ENCODE measurements around the gene TARBP2. TPM values are rescaled to one million over a fixed set of nuclear protein-coding genes. Genes with fewer than 3 reads are reported as not detected.

The TARBP2 gene
- polyA plus RNA-seq, 2 of the 4 experiments (the other 2 are of a cell fraction) = 41.5 to 49.9 TPM

GRCh38 chr12:53452159-53453077 is 48.7 kb upstream of the TARBP2 start (continued):
- TF ChIP-seq FOSB (CRISPR knock-in tag; IDR thresholded peaks at IDR 0.05) = peak; percentile 58

- DNase-seq (ENCODE audit: low read depth in 1 of 2, low spot score in 1 of 2) (no peak), FAIRE-seq (no peak), ATAC-seq (no peak)
- ChIA-PET POLR2A (interaction anchor here (0.6 to 1.7 kb wide), 5 partner anchors 11 to 129 kb away, joined by 3 to 4 read pairs (median 3); partner anchors contain the start of gene MAP3K12), CTCF (interaction anchor here (0.6 to 1.9 kb wide), 6 partner anchors 10 to 480 kb away, joined by 3 to 7 read pairs (median 4); no protein-coding TSS in a partner anchor)
- peak overlapping the region; percentile 80 for H3K4me2 ChIP-seq
- H3K27ac ChIP-seq = 0 out of 6 replicates have a peak overlapping the region, but pooled peaks of 1 of the 2 experiments have one; percentile 1
- H3K4me1 ChIP-seq = peaks cover 25% of the 10 kb centered on the region
- 44% methylated on average over 6 of the region's 6 CpGs for WGBS (ENCODE audit: missing lambda C conversion rate)
- H3K9me3 ChIP-seq = no peaks in the 10 kb centered on the region
- H3K4me3 ChIP-seq = peak overlapping the region; percentile 88
- no peak for TF ChIP-seq FOSL2 (IDR thresholded peaks at IDR 0.05)
- no peak for TF ChIP-seq FOSL2 (CRISPR knock-in tag; IDR thresholded peaks at IDR 0.05)
- 0 out of 2 replicates have a peak, but pooled peaks have one; percentile 34 for TF ChIP-seq POLR2AphosphoS2 (conservative IDR thresholded peaks at IDR 0.05; ENCODE audit: low read length)
These were observed 47.0 kb upstream of the TARBP2 start for GRCh38 chr12:53453953-53454640.

- CTCF ChIA-PET = interaction anchor here (0.9 to 1.5 kb wide), 4 partner anchors 10 to 103 kb away, joined by 3 to 7 read pairs (median 4); no protein-coding TSS in a partner anchor
- Histone ChIP-seq H3K4me2 (peak overlapping the region; percentile 80), H3K9me3 (no peaks in the 10 kb centered on the region), H3K4me3 (no peak overlapping the region; the same call in 2 of the 3 replicates), H3K4me1 (peaks cover 28% of the 10 kb centered on the region), H3K27ac (no peak overlapping the region)
- ATAC-seq (no peak), DNase-seq (ENCODE audit: low read depth in 1 of 2, low spot score in 1 of 2) (no peak), FAIRE-seq (no peak)
- no peak for TF ChIP-seq CHD4 (IDR thresholded peaks at IDR 0.05; ENCODE audit: borderline replicate concordance)
- TF ChIP-seq REST (IDR thresholded peaks at IDR 0.05) = no peak
- no peak for TF ChIP-seq KDM5A (IDR thresholded peaks at IDR 0.05)
- TF ChIP-seq HMGXB4 (CRISPR knock-in tag; IDR thresholded peaks at IDR 0.05; ENCODE audit: borderline replicate concordance) = no peak
- TF ChIP-seq NPAS2 (CRISPR knock-in tag; IDR thresholded peaks at IDR 0.05; ENCODE audit: borderline replicate concordance) = no peak
- no peak for TF ChIP-seq HES2 (IDR thresholded peaks at IDR 0.05)
- no peak for TF ChIP-seq RCOR1 (IDR thresholded peaks at IDR 0.05; ENCODE audit: low read depth, low read length)
- no peak for TF ChIP-seq ATOH8 (CRISPR knock-in tag; IDR thresholded peaks at IDR 0.05; ENCODE audit: low read depth)
- TF ChIP-seq POLR2AphosphoS2 (conservative IDR thresholded peaks at IDR 0.05; ENCODE audit: low read length) = no peak
- TF ChIP-seq CBX8 (IDR thresholded peaks at IDR 0.05) = no peak
- TF ChIP-seq CBX2 (IDR thresholded peaks at IDR 0.05; ENCODE audit: borderline replicate concordance, low read depth) = no peak
- no peak for TF ChIP-seq MAZ (IDR thresholded peaks at IDR 0.05; ENCODE audit: borderline replicate concordance, low read depth, low read length)
- no peak for TF ChIP-seq RFX5 (IDR thresholded peaks at IDR 0.05)
- TF ChIP-seq HDAC2 (IDR thresholded peaks at IDR 0.05) = no peak
- no peak for TF ChIP-seq TFCP2L1 (CRISPR knock-in tag; IDR thresholded peaks at IDR 0.05)
- POLR2A ChIA-PET = interaction anchor here (0.6 to 1.7 kb wide), 6 partner anchors 11 to 129 kb away, joined by 3 to 4 read pairs (median 3); partner anchors contain the start of gene MAP3K12
- WGBS (ENCODE audit: missing lambda C conversion rate) = 68% methylated on average over 3 of the region's 3 CpGs
These were observed 46.4 kb upstream of the TARBP2 start for GRCh38 chr12:53454707-53455106.

All from A549 (cell line).